ENCODE data around the gene SV2B. TPM values are rescaled to one million over a fixed set of nuclear protein-coding genes. Genes with fewer than 3 reads are reported as not detected.
A peak's percentile ranks its signal among the peaks of the same experiment; 100 is the strongest.

SV2B gene
- total and polyA plus RNA-seq, 4 donors: 6.6 to 31.0 (median 15.0) TPM

DNA sequence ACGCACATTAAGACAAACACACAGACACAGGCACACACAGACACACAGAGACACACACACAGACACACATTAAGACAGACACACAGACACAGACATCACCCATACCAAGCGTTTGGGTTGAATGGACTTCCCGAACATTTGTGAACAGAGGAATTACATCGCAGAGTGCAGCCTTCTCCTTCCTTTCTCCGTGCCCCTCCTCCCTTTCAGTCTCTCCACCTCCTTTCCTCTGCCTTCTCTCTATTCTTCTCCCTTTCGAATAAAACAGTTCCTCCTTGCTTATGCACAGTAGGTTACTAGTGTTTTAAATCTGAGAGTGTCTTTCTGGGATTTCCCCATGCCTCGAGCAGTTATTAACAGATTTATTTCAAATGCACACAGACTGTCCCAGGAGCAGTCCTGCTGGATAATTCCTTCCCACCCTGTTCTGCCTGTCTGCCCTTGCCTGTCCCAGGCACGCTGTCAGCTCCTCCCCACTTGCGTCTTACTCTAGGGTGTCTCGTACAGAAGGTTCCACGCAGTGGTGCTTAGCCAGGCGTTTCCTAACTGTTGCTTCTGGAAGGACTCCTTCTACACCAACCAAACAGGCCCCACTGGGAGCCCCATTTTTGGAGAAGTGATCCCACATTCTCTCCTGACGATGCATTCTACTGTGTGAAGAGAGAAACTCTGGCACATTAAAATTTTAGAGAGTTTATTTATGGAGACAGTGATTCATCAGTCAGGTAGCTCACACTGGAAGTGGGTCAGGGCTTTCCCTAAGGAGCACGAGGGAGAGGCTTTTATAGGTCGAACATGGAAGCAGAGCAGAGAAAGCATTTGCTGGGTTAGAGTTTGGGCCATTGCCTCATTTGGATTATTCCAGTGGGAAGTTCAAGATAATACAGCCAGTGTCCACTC is 163.8 kb downstream of the SV2B start:
- no peak overlapping the region for H3K4me3 ChIP-seq (ENCODE audit: low read depth, low read length)
- H3K27me3 ChIP-seq (ENCODE audit: control insufficient read depth, insufficient read depth, low read length): no peaks in the 10 kb centered on the region
- peaks cover 2% of the 10 kb centered on the region for H3K4me1 ChIP-seq (ENCODE audit: control insufficient read depth, insufficient read depth, low read length)
- WGBS (ENCODE audit: insufficient coverage): 68% methylated on average over 11 of the region's 15 CpGs
- DNase-seq (ENCODE audit: low read depth in 4 of 6, low spot score in 6 of 6): peak in 1 of 6 donors; percentile 29
- no peaks in the 10 kb centered on the region for H3K9me3 ChIP-seq (ENCODE audit: control insufficient read depth, insufficient read depth, low read length)
- H3K27ac ChIP-seq (ENCODE audit: low read depth, low read length): no peak overlapping the region
- no peaks in the 10 kb centered on the region for H3K36me3 ChIP-seq (ENCODE audit: control insufficient read depth, insufficient read depth, low read length)

DNA sequence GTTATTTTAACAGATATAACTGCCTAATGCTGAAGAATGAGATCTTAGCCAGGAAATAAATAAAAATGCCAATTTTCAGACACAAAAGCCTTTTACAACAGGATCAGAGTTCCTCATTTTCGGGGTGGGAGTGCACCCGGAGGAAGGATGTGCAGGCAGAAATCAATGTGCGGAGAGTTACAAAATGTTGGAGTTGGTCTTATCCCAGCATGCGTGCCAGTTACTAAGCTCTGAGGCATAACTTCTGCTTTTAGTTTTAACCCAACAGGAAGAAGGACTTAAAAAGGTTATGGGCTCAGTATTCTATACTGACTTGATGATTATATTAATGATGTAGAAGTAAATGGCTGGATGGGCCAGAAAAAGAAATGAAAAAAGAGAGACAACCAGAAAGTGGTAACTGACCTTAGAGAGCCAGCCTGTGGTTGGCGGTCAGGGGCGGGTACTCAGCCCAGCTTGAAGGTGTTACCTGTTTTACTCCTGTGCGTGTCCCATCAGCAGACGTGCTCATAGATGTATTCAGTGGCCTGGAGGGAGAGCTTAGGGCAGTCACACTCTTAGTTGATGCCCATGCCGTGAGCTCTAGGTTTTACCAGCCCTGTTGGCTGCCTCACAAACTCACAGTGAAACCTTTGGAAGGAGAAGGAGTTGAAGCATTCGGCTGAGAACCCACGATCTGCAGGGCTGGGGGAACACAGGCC is 164.7 kb downstream of the SV2B start:
- Histone ChIP-seq H3K4me3 (ENCODE audit: low read depth, low read length) (no peak overlapping the region), H3K27ac (ENCODE audit: low read depth, low read length) (no peak overlapping the region), H3K4me1 (ENCODE audit: control insufficient read depth, insufficient read depth, low read length) (peaks cover 2% of the 10 kb centered on the region), H3K9me3 (ENCODE audit: control insufficient read depth, insufficient read depth, low read length) (no peaks in the 10 kb centered on the region), H3K27me3 (ENCODE audit: control insufficient read depth, insufficient read depth, low read length) (no peaks in the 10 kb centered on the region), H3K36me3 (ENCODE audit: control insufficient read depth, insufficient read depth, low read length) (no peaks in the 10 kb centered on the region)
- WGBS (ENCODE audit: insufficient coverage): 92% methylated on average over 8 of the region's 11 CpGs
- DNase-seq (ENCODE audit: low read depth in 4 of 6, low spot score in 6 of 6): no peak

DNA sequence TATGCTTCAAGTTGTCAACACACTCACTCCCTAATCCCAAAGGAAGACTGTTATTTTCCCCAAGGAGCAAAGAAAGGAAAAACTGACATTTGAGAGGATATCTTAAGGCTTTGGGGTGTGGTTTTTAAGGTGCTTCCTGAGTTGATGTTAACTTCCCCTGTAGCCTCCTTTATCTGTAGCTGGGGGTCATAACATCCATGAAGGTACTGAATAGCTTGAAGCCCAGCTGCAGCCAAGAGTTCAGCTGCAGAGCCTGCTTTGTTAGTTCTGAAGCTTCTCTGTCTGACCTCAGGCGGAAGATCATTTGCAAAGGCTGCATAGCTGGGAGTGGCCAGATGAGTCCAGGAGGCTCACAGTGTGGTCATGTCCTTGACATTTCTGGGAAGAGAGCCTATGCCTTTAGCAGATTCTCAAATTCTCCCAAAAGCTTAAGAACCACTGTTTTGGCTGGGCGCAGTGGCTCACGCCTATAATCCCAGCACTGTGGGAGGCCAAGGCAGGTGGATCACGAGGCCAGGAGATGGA is 165.4 kb downstream of the SV2B start:
- Histone ChIP-seq H3K27ac (ENCODE audit: low read depth, low read length) (no peak overlapping the region), H3K27me3 (ENCODE audit: control insufficient read depth, insufficient read depth, low read length) (peaks cover under 1% of the 10 kb centered on the region), H3K4me3 (ENCODE audit: low read depth, low read length) (no peak overlapping the region), H3K9me3 (ENCODE audit: control insufficient read depth, insufficient read depth, low read length) (no peaks in the 10 kb centered on the region), H3K36me3 (ENCODE audit: control insufficient read depth, insufficient read depth, low read length) (no peaks in the 10 kb centered on the region), H3K4me1 (ENCODE audit: control insufficient read depth, insufficient read depth, low read length) (peaks cover 2% of the 10 kb centered on the region)
- WGBS (ENCODE audit: insufficient coverage): 90% methylated on average over 1 of the region's 4 CpGs
- no peak for DNase-seq (ENCODE audit: low read depth in 4 of 6, low spot score in 6 of 6)

DNA sequence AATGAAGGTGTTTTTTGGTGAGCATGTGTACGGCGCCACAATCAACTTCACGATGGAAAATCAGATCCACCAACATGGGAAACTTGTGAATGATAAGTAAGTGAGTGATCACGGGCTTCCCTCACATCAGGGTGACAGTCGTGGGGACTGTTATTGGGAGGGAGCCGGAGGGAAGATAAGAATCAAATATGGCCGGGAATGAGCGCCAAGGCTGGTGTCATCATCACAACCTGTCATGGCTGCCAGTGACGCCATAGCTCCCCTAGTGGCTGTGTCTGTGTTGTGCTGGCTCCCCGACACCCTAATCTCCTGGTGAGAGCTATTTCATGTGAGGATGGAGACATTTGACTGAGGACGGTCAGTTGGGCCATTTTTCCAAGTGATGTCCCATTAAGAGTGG is 168.5 kb downstream of the SV2B start:
- no peak for DNase-seq (ENCODE audit: low read depth in 4 of 6, low spot score in 6 of 6)
- WGBS (ENCODE audit: insufficient coverage): 93% methylated on average over 9 of the region's 11 CpGs
- no peak overlapping the region for H3K4me3 ChIP-seq (ENCODE audit: low read depth, low read length)
- peaks cover 2% of the 10 kb centered on the region for H3K4me1 ChIP-seq (ENCODE audit: control insufficient read depth, insufficient read depth, low read length)
- no peaks in the 10 kb centered on the region for H3K36me3 ChIP-seq (ENCODE audit: control insufficient read depth, insufficient read depth, low read length)
- H3K27me3 ChIP-seq (ENCODE audit: control insufficient read depth, insufficient read depth, low read length): peaks cover 5% of the 10 kb centered on the region
- no peak overlapping the region for H3K27ac ChIP-seq (ENCODE audit: low read depth, low read length)
- H3K9me3 ChIP-seq (ENCODE audit: control insufficient read depth, insufficient read depth, low read length): no peaks in the 10 kb centered on the region

DNA sequence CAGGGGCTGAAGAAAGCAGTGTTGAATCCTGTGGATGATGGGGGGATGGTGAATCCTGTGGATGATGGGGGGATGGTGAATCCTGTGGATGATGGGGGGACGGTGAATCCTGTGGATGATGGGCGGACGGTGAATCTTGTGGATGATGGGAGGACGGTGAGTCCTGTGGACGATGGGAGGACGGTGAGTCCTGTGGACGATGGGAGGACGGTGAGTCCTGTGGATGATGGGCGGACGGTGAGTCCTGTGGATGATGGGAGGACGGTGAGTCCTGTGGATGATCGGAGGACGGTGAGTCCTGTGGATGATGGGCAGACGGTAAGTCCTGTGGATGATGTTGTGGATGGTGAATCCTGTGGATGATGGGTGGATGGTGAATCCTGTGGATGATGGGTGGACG is 170.7 kb downstream of the SV2B start:
- H3K4me1 ChIP-seq (ENCODE audit: control insufficient read depth, insufficient read depth, low read length): no peaks in the 10 kb centered on the region
- no peaks in the 10 kb centered on the region for H3K9me3 ChIP-seq (ENCODE audit: control insufficient read depth, insufficient read depth, low read length)
- 92% methylated on average over 15 of the region's 15 CpGs for WGBS (ENCODE audit: insufficient coverage)
- DNase-seq (ENCODE audit: low read depth in 4 of 6, low spot score in 6 of 6): no peak
- no peaks in the 10 kb centered on the region for H3K36me3 ChIP-seq (ENCODE audit: control insufficient read depth, insufficient read depth, low read length)
- no peak overlapping the region for H3K4me3 ChIP-seq (ENCODE audit: low read depth, low read length)
- H3K27ac ChIP-seq (ENCODE audit: low read depth, low read length): no peak overlapping the region
- H3K27me3 ChIP-seq (ENCODE audit: control insufficient read depth, insufficient read depth, low read length): peaks cover 5% of the 10 kb centered on the region

DNA sequence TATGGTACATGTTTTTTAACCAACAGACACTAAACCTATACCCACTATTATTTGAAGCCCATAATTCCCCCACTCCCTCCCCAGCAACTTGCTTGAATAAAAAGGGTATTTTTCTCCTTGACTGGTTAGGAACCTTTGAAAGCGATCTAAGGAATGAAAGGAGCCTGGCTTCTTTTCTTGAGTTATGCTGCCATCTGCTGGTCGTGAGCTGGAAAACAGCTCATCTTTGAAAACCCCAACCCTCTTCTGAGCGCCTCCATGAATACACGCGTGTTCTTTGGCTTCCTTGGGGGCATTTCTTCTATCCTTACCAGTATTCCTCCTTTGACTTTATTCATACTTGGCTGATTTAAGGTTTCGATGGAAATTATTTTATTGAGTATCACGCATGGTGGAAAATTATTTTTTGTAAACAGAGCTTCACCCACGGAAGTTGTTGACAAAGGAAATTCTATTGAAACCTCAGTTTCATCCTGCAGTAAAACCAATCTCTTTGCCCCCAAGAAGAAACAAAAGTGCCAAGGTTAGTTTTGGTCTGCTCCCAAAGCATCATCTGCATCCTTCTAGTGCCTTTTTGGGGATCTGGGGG is 171.6 kb downstream of the SV2B start:
- DNase-seq (ENCODE audit: low read depth in 4 of 6, low spot score in 6 of 6): peak; percentile 73 to 97 (median 82)
- Histone ChIP-seq H3K4me1 (ENCODE audit: control insufficient read depth, insufficient read depth, low read length) (no peaks in the 10 kb centered on the region), H3K27me3 (ENCODE audit: control insufficient read depth, insufficient read depth, low read length) (peaks cover 5% of the 10 kb centered on the region), H3K4me3 (ENCODE audit: low read depth, low read length) (no peak overlapping the region), H3K9me3 (ENCODE audit: control insufficient read depth, insufficient read depth, low read length) (no peaks in the 10 kb centered on the region), H3K27ac (ENCODE audit: low read depth, low read length) (no peak overlapping the region), H3K36me3 (ENCODE audit: control insufficient read depth, insufficient read depth, low read length) (no peaks in the 10 kb centered on the region)
- 40% methylated on average over 1 of the region's 8 CpGs for WGBS (ENCODE audit: insufficient coverage)

DNA sequence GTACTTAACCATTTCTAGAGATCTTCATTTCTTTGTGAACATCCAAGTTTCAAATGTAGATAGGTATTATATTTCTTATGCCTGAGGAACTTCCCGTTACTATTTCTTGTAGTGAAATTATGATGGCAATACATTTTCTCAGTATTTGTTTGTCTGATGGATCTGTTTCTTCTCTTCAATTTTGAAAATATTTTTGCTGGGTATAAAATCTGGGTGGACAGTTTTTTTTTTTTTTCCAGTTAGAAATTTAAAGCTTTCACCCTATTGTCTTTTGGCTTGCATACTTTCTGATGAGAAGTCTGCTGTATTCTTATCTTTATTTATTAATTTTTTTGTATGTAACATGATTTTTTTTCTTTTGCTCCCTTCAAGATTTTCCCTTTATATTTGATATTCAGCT is 175.8 kb downstream of the SV2B start:
- Histone ChIP-seq H3K27ac (ENCODE audit: low read depth, low read length) (no peak overlapping the region), H3K4me1 (ENCODE audit: control insufficient read depth, insufficient read depth, low read length) (no peaks in the 10 kb centered on the region), H3K27me3 (ENCODE audit: control insufficient read depth, insufficient read depth, low read length) (peaks cover 2% of the 10 kb centered on the region), H3K36me3 (ENCODE audit: control insufficient read depth, insufficient read depth, low read length) (no peaks in the 10 kb centered on the region), H3K9me3 (ENCODE audit: control insufficient read depth, insufficient read depth, low read length) (no peaks in the 10 kb centered on the region), H3K4me3 (ENCODE audit: low read depth, low read length) (no peak overlapping the region)
- DNase-seq (ENCODE audit: low read depth in 4 of 6, low spot score in 6 of 6): no peak
- WGBS (ENCODE audit: insufficient coverage): no CpG with 5 or more reads among the region's 1 CpG

DNA sequence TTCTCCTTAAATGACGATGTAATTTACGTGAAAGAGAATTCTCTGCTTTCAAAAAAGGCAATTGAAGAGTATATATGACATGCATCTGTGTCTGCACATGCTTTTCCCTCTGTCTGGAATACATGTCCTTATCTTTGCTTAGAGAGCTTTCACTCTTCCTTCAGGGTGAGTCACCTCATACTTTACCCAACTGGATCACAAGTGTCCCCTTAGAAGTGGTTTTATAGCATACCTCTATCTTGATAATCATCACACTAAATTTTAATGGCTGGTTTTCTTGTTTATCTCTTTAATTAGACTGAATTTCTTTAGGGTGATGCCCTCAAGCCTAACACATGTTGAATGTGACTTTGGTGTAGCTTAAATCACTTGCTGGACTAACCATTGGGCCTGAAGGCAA is 178.9 kb downstream of the SV2B start:
- WGBS (ENCODE audit: insufficient coverage): no CpG with 5 or more reads among the region's 2 CpGs

DNA sequence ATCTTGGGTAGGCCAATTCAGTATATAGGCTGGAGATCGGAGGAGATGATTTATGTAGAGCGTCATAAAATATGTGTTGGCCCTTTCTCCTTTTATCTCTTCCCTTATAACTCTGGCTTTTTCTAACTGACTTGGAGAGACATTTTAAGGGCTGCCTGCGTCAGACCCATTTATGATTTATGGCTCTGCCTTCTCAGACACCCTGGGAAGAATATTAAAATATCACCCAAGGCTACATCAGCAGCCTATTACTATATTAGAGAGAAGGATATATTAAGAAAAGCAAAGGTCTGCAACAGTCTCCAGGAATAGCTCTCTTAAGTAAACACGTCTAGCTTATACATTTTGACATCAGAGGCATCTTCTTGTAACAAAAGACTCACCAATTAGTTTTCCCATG is 179.4 kb downstream of the SV2B start:
- Histone ChIP-seq H3K27ac (ENCODE audit: low read depth, low read length) (no peak overlapping the region), H3K36me3 (ENCODE audit: control insufficient read depth, insufficient read depth, low read length) (no peaks in the 10 kb centered on the region), H3K4me1 (ENCODE audit: control insufficient read depth, insufficient read depth, low read length) (no peaks in the 10 kb centered on the region), H3K9me3 (ENCODE audit: control insufficient read depth, insufficient read depth, low read length) (no peaks in the 10 kb centered on the region), H3K4me3 (ENCODE audit: low read depth, low read length) (no peak overlapping the region), H3K27me3 (ENCODE audit: control insufficient read depth, insufficient read depth, low read length) (no peaks in the 10 kb centered on the region)
- WGBS (ENCODE audit: insufficient coverage): no CpG with 5 or more reads among the region's 4 CpGs
- DNase-seq (ENCODE audit: low read depth in 4 of 6, low spot score in 6 of 6): no peak

More for the DNA sequence above, 178.9 kb downstream of the SV2B start:
- no peak overlapping the region for H3K4me3 ChIP-seq (ENCODE audit: low read depth, low read length)
- no peaks in the 10 kb centered on the region for H3K9me3 ChIP-seq (ENCODE audit: control insufficient read depth, insufficient read depth, low read length)
- no peak overlapping the region for H3K27ac ChIP-seq (ENCODE audit: low read depth, low read length)
- no peak for DNase-seq (ENCODE audit: low read depth in 4 of 6, low spot score in 6 of 6)
- no peaks in the 10 kb centered on the region for H3K36me3 ChIP-seq (ENCODE audit: control insufficient read depth, insufficient read depth, low read length)
- H3K4me1 ChIP-seq (ENCODE audit: control insufficient read depth, insufficient read depth, low read length): no peaks in the 10 kb centered on the region
- no peaks in the 10 kb centered on the region for H3K27me3 ChIP-seq (ENCODE audit: control insufficient read depth, insufficient read depth, low read length)
